Measurements from ENCODE around the gene TAAR9. TPM values are rescaled to one million over a fixed set of nuclear protein-coding genes. Genes with fewer than 3 reads are reported as not detected.
A peak's percentile ranks its signal among the peaks of the same experiment; 100 is the strongest.

Gene TAAR9
- total and polyA plus RNA-seq, 10 donors = not detected

DNA sequence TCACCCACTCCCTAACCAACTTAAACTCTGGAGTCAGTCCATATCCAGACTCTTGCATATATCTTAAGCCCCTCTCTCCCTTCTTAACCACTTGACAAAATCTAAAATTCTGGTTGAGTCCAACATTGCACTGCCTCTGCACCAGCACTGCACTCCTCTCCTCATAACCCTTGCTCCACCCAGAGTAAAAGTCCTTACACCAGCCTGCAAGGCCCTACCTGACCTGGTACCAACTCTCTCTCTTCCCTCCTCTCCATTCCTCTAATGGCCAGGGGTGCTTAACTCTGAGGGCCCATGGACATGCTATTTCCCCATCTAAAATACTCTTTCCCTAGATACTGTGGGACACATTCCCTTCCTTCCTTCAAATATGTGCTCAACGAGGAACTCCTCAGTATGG is 46.2 kb upstream of the TAAR9 start:
- DNase-seq = no peak
- intact Hi-C loops (cut with DNase I; ENCODE audit: low total_unique reads) = no loop called here
- Histone ChIP-seq H3K9me3 (no peaks in the 10 kb centered on the region), H3K27me3 (replicated peaks in 1 of 7) (no peaks in the 10 kb centered on the region), H3K36me3 (peaks cover 0 to 34% (median 5%) of the 10 kb centered on the region in 6 donors), H3K27ac (peak overlapping the region in 5 of 8 donors; percentile 17 to 83 (median 79)), H3K4me1 (peaks cover 47 to 95% (median 77%) of the 10 kb centered on the region in 6 donors), H3K4me3 (peak overlapping the region in 1 of 8 donors; percentile 48)
- 69 to 84% (median 77%) methylated on average over 1 of the region's 1 CpG for WGBS, 5 donors
- TF ChIP-seq, protein P1, sequence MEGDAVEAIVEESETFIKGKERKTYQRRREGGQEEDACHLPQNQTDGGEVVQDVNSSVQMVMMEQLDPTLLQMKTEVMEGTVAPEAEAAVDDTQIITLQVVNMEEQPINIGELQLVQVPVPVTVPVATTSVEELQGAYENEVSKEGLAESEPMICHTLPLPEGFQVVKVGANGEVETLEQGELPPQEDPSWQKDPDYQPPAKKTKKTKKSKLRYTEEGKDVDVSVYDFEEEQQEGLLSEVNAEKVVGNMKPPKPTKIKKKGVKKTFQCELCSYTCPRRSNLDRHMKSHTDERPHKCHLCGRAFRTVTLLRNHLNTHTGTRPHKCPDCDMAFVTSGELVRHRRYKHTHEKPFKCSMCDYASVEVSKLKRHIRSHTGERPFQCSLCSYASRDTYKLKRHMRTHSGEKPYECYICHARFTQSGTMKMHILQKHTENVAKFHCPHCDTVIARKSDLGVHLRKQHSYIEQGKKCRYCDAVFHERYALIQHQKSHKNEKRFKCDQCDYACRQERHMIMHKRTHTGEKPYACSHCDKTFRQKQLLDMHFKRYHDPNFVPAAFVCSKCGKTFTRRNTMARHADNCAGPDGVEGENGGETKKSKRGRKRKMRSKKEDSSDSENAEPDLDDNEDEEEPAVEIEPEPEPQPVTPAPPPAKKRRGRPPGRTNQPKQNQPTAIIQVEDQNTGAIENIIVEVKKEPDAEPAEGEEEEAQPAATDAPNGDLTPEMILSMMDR (IDR thresholded peaks at IDR 0.05 in 8 of 11, conservative IDR thresholded peaks at IDR 0.05 in 3 of 11) = no peak
- TF ChIP-seq POLR2AphosphoS5 (IDR thresholded peaks at IDR 0.05) (no peak), POLR2A (IDR thresholded peaks at IDR 0.05) (no peak)

DNA sequence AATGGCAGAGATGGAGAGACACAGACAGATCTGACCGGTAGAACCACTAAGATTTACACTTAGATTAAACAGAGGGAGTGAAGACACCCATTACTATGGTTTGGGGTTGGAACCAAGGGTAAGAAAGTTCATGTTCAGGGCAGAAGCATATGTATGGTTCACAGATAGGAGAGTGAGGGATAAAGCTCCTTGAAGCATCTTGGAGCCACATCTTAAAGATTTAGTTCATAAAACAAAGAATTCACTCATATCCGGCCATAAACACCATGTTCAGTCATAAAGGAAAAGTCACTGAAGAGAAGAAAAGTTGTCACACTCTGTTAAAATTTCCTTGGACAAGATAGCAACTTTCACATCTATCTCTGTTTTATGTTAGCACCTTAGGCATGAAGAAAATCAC is 43.1 kb upstream of the TAAR9 start:
- TF ChIP-seq, protein P1 (IDR thresholded peaks at IDR 0.05 in 8 of 11, conservative IDR thresholded peaks at IDR 0.05 in 3 of 11) = no peak
- TF ChIP-seq POLR2AphosphoS5 (IDR thresholded peaks at IDR 0.05) (no peak), POLR2A (IDR thresholded peaks at IDR 0.05) (no peak)
- WGBS, 5 donors = 62 to 78% (median 67%) methylated on average over 2 of the region's 2 CpGs
- Histone ChIP-seq H3K9me3 (no peaks in the 10 kb centered on the region), H3K27me3 (replicated peaks in 1 of 7) (no peaks in the 10 kb centered on the region), H3K36me3 (peaks cover 0 to 54% (median 8%) of the 10 kb centered on the region in 6 donors), H3K27ac (peak overlapping the region; percentile 32 to 83 (median 67)), H3K4me3 (peak overlapping the region in 1 of 8 donors; percentile 36), H3K4me1 (peaks cover 39 to 98% (median 85%) of the 10 kb centered on the region in 6 donors)
- DNase-seq = no peak
- intact Hi-C loops (cut with DNase I; ENCODE audit: low total_unique reads) = no loop called here

DNA sequence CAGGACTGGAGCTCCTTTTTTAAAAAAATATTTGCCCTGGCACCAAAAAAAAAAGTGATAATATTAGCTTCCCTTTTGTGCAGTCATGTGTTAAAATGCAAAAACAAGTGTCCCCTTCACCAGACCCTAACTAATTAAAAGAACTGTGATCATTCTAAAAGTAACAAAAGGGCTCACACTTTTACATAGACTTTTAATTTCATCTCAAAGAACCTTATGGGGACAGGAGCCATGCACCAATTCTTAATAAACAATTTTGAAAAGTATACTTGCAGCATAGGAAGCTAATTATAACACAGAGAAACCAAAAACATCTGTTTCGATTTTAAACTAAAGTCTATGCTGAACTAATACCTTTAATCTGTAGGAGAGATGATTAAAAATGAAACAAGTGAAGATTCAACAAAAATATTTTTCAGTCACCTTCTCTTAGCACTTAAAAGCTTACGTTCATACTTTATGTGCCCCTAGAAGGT is 42.4 kb upstream of the TAAR9 start:
- DNase-seq = no peak
- intact Hi-C loops (cut with DNase I; ENCODE audit: low total_unique reads) = no loop called here
- WGBS, 5 donors = 37 to 68% (median 43%) methylated on average over 2 of the region's 2 CpGs
- Histone ChIP-seq H3K4me1 (peaks cover 35 to 98% (median 85%) of the 10 kb centered on the region in 6 donors), H3K4me3 (peak overlapping the region in 2 of 8 donors; percentile 4 to 36), H3K9me3 (no peaks in the 10 kb centered on the region), H3K36me3 (peaks cover 0 to 60% (median 8%) of the 10 kb centered on the region in 6 donors), H3K27ac (peak overlapping the region; percentile 55 to 83 (median 72)), H3K27me3 (replicated peaks in 1 of 7) (no peaks in the 10 kb centered on the region)
- no peak for TF ChIP-seq POLR2A (IDR thresholded peaks at IDR 0.05)
- TF ChIP-seq, protein P1 (IDR thresholded peaks at IDR 0.05 in 8 of 11, conservative IDR thresholded peaks at IDR 0.05 in 3 of 11) = no peak
- TF ChIP-seq POLR2AphosphoS5 (IDR thresholded peaks at IDR 0.05) = no peak

DNA sequence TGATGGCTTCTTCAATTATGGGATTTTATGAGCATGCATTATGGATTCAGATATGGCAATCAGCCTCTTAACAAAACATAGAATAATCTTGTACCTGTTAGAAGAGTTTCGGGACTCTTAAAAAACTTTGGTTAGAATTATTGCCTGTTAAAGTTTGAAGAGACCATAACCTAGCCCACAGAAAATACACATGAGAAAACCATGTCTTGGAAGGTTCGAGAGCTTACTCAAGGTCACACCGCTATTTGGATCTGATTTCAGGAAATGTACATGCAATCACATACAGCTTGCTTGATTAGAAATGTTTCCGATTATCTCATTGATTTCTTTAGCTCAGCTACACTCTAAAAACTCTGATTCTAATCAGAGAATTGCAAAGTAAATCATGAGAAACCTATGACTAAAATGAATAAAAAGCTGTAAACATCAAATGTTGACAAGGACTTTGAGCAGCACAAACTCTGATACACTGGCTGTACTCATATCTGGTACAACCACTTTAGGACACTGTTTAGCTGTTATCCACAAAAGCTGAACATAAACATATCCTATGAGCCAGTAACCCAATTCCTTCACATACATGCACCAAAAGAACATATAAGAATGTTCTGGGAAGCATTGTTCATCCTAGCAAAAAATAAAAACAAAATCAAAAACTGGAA is 41.4 kb upstream of the TAAR9 start:
- TF ChIP-seq POLR2AphosphoS5 (IDR thresholded peaks at IDR 0.05) = no peak
- TF ChIP-seq POLR2A (IDR thresholded peaks at IDR 0.05) = no peak
- TF ChIP-seq, protein P1 (IDR thresholded peaks at IDR 0.05 in 8 of 11, conservative IDR thresholded peaks at IDR 0.05 in 3 of 11) = no peak
- Histone ChIP-seq H3K9me3 (no peaks in the 10 kb centered on the region), H3K27me3 (replicated peaks in 1 of 7) (no peaks in the 10 kb centered on the region), H3K4me1 (peaks cover 28 to 98% (median 83%) of the 10 kb centered on the region in 6 donors), H3K36me3 (peaks cover 0 to 71% (median 14%) of the 10 kb centered on the region in 6 donors), H3K27ac (peak overlapping the region; percentile 55 to 83 (median 72)), H3K4me3 (peak overlapping the region in 1 of 8 donors; percentile 36)
- intact Hi-C loops (cut with DNase I; ENCODE audit: low total_unique reads) = no loop called here
- no peak for DNase-seq
- 27 to 46% (median 31%) methylated on average over 4 of the region's 4 CpGs for WGBS, 5 donors

Measured in spleen (tissue), 11 donors.